HG02623 (cell line): ENCODE results near the gene XYLT1.
A peak's percentile ranks its signal among the peaks of the same experiment; 100 is the strongest.
"Not testable (repeated sequence)": the region's sequence is repeated elsewhere in the genome, so short reads cannot be mapped to it uniquely, and the experiment has no call there.

Experiments
- ATAC-seq: cut with Tn5 transposase; IDR thresholded peaks from one replicate; pipeline ENCODE4 v1.9.1; 2021; ENCODE audit warnings: moderate library complexity; ENCODE audit not compliant: unreplicated experiment

XYLT1 gene

GRCh38 chr16:17432901-17433576 lies 37.7 kb downstream of the XYLT1 start:
- ATAC-seq = no peak

DNA sequence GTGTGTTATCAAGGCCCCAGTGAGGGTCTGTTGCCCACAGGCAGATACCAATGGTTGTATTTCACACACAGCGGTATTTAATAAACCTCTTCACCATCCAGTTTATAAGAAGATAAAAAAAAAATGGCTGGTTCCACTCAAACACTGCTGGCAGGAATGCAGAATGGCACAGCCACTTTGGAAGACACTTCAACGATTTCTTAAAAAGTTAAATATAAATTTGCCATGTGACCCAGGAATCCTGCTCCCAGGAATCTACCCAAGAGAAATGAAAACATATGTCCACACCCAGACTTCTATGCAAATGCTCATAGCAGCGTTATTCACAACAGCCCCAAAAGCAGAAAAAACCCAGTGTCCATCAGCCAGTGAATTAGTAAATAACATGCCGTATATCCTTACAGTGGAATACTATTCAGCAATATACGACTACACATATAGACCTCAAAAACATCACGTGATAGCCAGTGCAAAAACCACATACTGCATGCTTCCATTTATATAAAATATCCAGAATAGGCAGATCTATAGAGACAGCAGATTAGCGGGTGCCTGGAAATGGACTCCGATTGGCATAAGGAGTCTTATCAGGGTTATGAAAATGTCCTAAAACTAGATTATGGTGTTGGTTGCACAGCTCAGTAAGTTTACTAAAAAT lies 38.7 kb downstream of the XYLT1 start:
- ATAC-seq = no peak

- no peak for ATAC-seq
Observed at GRCh38 chr16:17431012-17431411, 39.7 kb downstream of the XYLT1 start.

GRCh38 chr16:17426451-17426850 lies 44.3 kb downstream of the XYLT1 start:
- no peak for ATAC-seq

GRCh38 chr16:17424771-17425170 lies 46.0 kb downstream of the XYLT1 start:
- no peak for ATAC-seq

DNA sequence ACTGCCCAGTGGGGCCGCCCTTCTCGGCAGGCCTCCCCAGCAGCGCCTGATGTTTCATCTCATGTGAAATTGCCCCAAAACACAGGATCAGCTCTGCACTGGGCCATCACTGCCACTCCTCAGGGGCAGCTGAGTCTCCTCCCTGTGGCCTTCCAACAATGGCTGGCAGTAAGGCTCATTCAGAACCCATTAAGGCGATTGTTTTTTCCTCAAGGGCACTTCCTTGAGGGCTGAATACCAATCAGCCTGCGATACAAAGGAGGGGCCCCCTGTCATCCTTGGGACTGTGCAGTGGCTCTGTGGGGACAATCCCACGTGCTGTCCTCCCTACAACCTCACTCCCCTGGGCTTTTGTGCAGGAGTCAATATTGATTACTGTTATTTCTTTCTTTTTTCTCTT lies 47.5 kb downstream of the XYLT1 start:
- no peak for ATAC-seq

DNA sequence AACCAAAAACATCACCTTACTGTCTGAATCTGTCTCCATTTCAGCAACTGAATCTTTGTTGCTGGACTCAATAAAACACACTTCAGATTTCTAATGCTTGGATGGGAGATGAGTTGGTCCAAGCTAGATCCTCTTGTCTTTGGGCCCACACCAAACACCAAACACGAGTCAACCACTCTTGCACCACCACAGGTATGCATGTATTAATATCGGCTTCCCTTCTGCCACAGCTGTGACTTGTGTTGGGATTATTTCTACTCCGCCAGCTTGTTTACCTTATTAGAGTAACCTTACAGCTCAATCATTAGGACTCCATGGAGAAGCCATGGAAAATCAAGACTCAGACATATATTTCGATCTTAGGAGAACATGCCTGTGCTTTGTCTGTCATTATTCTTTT lies 49.9 kb downstream of the XYLT1 start:
- ATAC-seq = no peak

- ATAC-seq = no peak
Observed at GRCh38 chr16:17419266-17419665, 51.5 kb downstream of the XYLT1 start.

GRCh38 chr16:17417740-17418139 lies 53.0 kb downstream of the XYLT1 start:
- ATAC-seq = no peak

DNA sequence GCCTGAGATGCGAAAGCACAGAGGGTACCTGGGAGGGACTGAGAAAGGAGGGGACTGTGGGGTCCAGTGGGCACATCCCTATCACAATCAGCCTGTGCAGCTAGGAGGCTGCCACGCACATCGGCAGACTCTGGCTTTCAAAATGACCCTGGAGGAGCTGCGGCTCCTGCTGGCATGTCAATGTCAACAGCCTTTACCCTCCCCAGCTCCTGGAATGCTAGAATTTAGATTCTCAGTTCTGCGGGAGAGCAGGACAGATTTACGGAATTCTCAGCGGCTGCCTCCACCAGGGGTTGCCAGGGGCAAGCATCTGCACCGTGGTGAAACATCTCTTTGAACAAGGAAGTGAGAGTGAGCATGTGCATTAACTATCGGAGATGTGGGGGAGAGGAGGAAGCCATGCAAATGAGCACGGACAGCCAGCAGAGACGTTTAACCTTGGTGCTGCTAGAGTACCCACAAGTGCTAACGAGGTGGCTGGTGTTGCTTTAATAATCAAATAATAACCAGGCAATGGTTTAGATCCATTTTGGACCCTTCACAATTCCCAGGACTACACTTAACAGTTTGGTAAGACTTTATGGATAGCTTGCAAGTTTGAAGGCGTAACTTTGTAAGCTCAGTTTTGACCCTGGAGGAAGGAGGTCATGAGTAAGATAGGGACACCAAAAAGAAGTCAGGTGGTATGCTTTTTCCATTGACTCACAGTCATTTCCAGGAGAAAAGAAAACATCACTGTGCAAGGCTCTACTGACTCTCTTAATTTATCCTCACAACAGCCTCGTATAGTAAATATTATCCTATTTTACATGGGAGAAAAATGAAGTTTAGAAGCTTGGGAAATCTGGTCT lies 54.1 kb downstream of the XYLT1 start:
- ATAC-seq = peak; percentile 94

DNA sequence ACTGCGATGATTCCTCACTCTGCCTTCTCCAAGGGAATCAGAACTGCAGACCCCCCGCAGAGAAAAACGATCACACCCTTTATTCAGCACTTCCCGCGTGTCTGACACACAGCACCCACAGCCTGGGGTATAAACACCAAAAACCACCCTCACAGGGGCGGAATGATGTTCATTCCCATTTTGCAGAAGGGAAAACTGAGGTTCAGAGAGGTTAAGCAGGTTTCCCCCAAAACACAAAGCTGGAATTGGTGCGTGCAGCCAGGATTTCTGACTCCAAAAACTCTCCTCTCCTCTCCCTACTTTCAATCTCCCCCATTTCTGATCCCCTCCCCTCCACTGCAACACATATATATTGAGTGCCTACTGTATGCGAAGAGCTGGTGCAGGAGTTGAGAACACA lies 55.8 kb downstream of the XYLT1 start:
- ATAC-seq = no peak

- no peak for ATAC-seq
Observed at GRCh38 chr16:17414421-17414820, 56.3 kb downstream of the XYLT1 start.

GRCh38 chr16:17413508-17413907 lies 57.3 kb downstream of the XYLT1 start:
- no peak for ATAC-seq

- no peak for ATAC-seq
Observed at GRCh38 chr16:17412791-17413190, 58.0 kb downstream of the XYLT1 start.

- no peak for ATAC-seq
Observed at GRCh38 chr16:17412221-17412620, 58.5 kb downstream of the XYLT1 start.

DNA sequence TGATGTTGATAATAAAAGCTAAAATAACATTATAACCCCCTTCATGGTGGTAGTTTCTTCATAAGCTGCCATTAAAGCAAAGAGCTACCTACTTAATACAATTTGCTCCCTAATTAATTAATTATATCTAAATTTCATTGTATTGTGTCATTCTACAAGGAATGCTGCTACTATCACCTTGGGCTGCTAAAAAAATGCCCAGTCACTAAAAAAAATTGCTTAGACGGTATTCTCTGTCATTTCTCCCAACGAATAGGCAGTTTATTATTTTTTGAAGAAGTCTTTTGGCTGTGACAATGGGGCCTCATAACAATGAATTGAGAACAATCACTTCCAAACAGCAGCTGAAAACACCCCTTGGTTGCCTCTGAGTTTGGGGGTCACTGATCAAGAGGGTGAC lies 59.5 kb downstream of the XYLT1 start:
- no peak for ATAC-seq

- ATAC-seq = not testable (repeated sequence)
Observed at GRCh38 chr16:17410316-17410715, 60.4 kb downstream of the XYLT1 start.

- no peak for ATAC-seq
Observed at GRCh38 chr16:17409894-17410293, 60.9 kb downstream of the XYLT1 start.

GRCh38 chr16:17408955-17409441 lies 61.8 kb downstream of the XYLT1 start:
- no peak for ATAC-seq

DNA sequence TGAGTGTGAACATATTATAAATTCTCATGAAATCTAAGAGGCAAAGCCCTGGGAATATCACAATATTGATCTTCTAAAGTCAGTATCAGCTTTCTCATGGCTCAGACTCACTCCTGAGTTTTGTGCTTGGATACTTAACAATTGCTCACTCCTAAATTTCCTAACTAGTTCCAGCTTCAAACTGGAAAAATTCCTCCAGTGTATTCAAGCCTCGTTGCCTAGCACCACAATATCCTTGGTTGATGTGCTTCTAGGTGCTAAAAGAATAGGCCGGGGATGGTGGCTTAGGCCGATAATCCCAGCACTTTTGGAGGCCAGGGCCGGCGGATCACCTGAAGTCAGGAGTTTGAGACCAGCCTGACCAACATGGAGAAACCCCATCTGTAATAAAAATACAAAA lies 62.5 kb downstream of the XYLT1 start:
- ATAC-seq = no peak

- no peak for ATAC-seq
Observed at GRCh38 chr16:17407321-17407720, 63.4 kb downstream of the XYLT1 start.
